ENCODE data around the gene CLMN.

DNA sequence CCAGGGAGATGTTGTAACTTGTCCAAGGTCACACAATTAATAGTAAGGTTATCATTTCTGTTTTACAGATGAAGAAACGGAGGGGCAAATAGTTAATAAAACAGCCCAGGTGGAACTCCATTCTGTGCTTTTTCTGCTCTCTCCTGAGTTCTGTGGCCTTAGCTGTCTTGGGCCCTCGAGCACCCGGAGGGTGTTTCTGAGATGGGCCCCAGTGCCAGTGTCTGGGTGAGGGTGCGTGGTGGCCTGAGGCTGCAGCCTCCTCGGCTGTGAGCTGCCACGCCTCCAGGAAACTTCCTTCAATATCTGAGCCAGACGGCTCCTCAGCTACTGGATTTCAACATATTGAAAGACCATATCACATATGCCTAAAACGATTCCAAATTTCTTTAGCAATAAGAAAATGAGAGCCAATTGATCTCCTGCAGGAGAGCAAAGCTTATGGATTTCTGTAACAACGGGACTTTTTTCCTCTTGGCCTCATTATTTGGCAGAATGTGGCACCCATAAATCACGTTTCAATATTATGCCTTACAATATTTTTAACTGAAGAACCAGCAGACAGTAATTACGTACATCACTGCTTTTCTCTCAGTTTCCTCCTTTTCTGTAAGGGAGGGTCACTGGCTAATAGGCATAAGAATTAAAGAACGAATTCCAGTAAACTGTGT, 87.6 kb downstream of the CLMN start:
- TF ChIP-seq HCFC1 (IDR thresholded peaks at IDR 0.05; ENCODE audit: low read length): no peak
- no peak for TF ChIP-seq EZH2 (IDR thresholded peaks at IDR 0.05; ENCODE audit: borderline replicate concordance, control insufficient read depth, low read depth, low read length)
- no peak for TF ChIP-seq ZNF274 (IDR thresholded peaks at IDR 0.05; ENCODE audit: insufficient read depth, insufficient read length)
- no peak for TF ChIP-seq EP300 (IDR thresholded peaks at IDR 0.05; ENCODE audit: borderline replicate concordance in 1 of 2, control insufficient read depth in 1 of 2, low read depth in 2 of 2, low read length in 2 of 2)
- no peak for TF ChIP-seq NR2C2 (IDR thresholded peaks at IDR 0.05; ENCODE audit: borderline replicate concordance, control insufficient read depth, insufficient read length, low read depth)
- TF ChIP-seq, protein P1, sequence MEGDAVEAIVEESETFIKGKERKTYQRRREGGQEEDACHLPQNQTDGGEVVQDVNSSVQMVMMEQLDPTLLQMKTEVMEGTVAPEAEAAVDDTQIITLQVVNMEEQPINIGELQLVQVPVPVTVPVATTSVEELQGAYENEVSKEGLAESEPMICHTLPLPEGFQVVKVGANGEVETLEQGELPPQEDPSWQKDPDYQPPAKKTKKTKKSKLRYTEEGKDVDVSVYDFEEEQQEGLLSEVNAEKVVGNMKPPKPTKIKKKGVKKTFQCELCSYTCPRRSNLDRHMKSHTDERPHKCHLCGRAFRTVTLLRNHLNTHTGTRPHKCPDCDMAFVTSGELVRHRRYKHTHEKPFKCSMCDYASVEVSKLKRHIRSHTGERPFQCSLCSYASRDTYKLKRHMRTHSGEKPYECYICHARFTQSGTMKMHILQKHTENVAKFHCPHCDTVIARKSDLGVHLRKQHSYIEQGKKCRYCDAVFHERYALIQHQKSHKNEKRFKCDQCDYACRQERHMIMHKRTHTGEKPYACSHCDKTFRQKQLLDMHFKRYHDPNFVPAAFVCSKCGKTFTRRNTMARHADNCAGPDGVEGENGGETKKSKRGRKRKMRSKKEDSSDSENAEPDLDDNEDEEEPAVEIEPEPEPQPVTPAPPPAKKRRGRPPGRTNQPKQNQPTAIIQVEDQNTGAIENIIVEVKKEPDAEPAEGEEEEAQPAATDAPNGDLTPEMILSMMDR (IDR thresholded peaks at IDR 0.05 in 2 of 3, conservative IDR thresholded peaks at IDR 0.05 in 1 of 3; ENCODE audit: control insufficient read depth in 2 of 3, extremely low read depth in 1 of 3, insufficient read depth in 1 of 3, low read depth in 3 of 3, low read length in 3 of 3): no peak

Measured in GM12878 (cell line).